ENCODE data around the gene PLEKHJ1.

The PLEKHJ1 gene

DNA sequence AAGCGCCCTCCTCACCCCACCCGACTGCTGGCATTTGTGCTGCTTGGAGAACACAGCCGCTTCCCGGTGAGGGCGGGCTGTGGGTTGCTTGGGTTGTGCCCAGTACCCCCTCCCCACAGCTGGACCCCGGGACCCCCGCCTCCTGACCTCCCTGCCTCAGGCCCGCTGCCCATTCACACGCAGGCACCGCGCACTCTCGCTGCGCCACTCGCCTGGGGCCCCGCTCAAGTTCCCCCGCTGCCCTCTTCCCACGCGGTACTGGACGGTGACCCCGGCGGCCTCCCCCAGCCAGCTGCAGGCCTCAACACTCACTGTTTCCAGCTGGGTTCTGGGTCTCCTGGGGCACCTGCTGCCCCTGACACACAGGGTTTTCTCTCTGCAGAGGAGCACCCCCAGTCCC, 16.4 kb downstream of the PLEKHJ1 start:
- Histone ChIP-seq H3K36me3 (ENCODE audit: insufficient read depth, low read depth, low read length) (peaks cover 67% of the 10 kb centered on the region), H3K4me1 (ENCODE audit: insufficient read depth, low read length) (no peaks in the 10 kb centered on the region), H3K4me3 (ENCODE audit: low read length) (no peak overlapping the region)

DNA sequence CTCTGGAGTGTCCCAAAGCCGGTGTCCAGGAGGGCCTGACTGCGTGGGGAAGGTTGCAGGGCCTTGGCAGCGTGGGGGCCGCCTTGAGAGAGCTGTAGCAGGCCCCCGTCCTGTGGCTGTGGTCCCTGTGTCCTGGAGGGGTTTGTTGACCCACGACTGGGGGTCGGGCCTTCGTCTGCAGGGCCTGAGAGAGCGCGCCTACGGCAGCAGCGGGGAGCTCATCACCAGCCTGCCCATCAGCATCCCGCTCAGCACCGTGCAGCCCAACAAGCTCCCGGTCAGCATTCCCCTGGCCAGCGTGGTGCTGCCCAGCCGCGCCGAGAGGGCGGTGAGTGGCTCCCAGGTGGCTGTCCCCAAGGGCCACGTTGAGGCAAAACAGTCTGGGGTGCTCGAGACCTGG, 18.5 kb downstream of the PLEKHJ1 start:
- Histone ChIP-seq H3K27me3 (ENCODE audit: insufficient read depth, low read length) (no peaks in the 10 kb centered on the region), H3K9me3 (ENCODE audit: insufficient read depth, low read depth, low read length) (no peaks in the 10 kb centered on the region), H3K4me1 (ENCODE audit: insufficient read depth, low read length) (no peaks in the 10 kb centered on the region), H3K4me3 (ENCODE audit: low read length) (no peak overlapping the region), H3K27ac (ENCODE audit: low read length) (no peak overlapping the region), H3K36me3 (ENCODE audit: insufficient read depth, low read depth, low read length) (peaks cover 64% of the 10 kb centered on the region), H3K9ac (ENCODE audit: low read depth, low read length) (no peak overlapping the region)

More for the DNA sequence above, 16.4 kb downstream of the PLEKHJ1 start:
- Histone ChIP-seq H3K27ac (ENCODE audit: low read length) (no peak overlapping the region), H3K27me3 (ENCODE audit: insufficient read depth, low read length) (no peaks in the 10 kb centered on the region), H3K9ac (ENCODE audit: low read depth, low read length) (no peak overlapping the region), H3K9me3 (ENCODE audit: insufficient read depth, low read depth, low read length) (no peaks in the 10 kb centered on the region)

- no peaks in the 10 kb centered on the region for H3K27me3 ChIP-seq (ENCODE audit: insufficient read depth, low read length)
- H3K9me3 ChIP-seq (ENCODE audit: insufficient read depth, low read depth, low read length): no peaks in the 10 kb centered on the region
- no peaks in the 10 kb centered on the region for H3K4me1 ChIP-seq (ENCODE audit: insufficient read depth, low read length)
- peaks cover 70% of the 10 kb centered on the region for H3K36me3 ChIP-seq (ENCODE audit: insufficient read depth, low read depth, low read length)
- H3K4me3 ChIP-seq (ENCODE audit: low read length): no peak overlapping the region
- H3K9ac ChIP-seq (ENCODE audit: low read depth, low read length): no peak overlapping the region
- no peak overlapping the region for H3K27ac ChIP-seq (ENCODE audit: low read length)
Measured at GRCh38 chr19:2216361-2217225, 19.5 kb downstream of the PLEKHJ1 start.

- H3K36me3 ChIP-seq (ENCODE audit: insufficient read depth, low read depth, low read length): peaks cover 76% of the 10 kb centered on the region
- no peaks in the 10 kb centered on the region for H3K4me1 ChIP-seq (ENCODE audit: insufficient read depth, low read length)
- H3K27ac ChIP-seq (ENCODE audit: low read length): no peak overlapping the region
- H3K4me3 ChIP-seq (ENCODE audit: low read length): no peak overlapping the region
- H3K27me3 ChIP-seq (ENCODE audit: insufficient read depth, low read length): no peaks in the 10 kb centered on the region
- H3K9me3 ChIP-seq (ENCODE audit: insufficient read depth, low read depth, low read length): no peaks in the 10 kb centered on the region
- H3K9ac ChIP-seq (ENCODE audit: low read depth, low read length): no peak overlapping the region
Measured at GRCh38 chr19:2215281-2215751, 20.8 kb downstream of the PLEKHJ1 start.

- no peak overlapping the region for H3K4me3 ChIP-seq (ENCODE audit: low read length)
- H3K9me3 ChIP-seq (ENCODE audit: insufficient read depth, low read depth, low read length): no peaks in the 10 kb centered on the region
- no peaks in the 10 kb centered on the region for H3K27me3 ChIP-seq (ENCODE audit: insufficient read depth, low read length)
- peaks cover 70% of the 10 kb centered on the region for H3K36me3 ChIP-seq (ENCODE audit: insufficient read depth, low read depth, low read length)
- H3K4me1 ChIP-seq (ENCODE audit: insufficient read depth, low read length): no peaks in the 10 kb centered on the region
- no peak overlapping the region for H3K9ac ChIP-seq (ENCODE audit: low read depth, low read length)
- H3K27ac ChIP-seq (ENCODE audit: low read length): no peak overlapping the region
Measured at GRCh38 chr19:2214251-2214650, 21.9 kb downstream of the PLEKHJ1 start.

DNA sequence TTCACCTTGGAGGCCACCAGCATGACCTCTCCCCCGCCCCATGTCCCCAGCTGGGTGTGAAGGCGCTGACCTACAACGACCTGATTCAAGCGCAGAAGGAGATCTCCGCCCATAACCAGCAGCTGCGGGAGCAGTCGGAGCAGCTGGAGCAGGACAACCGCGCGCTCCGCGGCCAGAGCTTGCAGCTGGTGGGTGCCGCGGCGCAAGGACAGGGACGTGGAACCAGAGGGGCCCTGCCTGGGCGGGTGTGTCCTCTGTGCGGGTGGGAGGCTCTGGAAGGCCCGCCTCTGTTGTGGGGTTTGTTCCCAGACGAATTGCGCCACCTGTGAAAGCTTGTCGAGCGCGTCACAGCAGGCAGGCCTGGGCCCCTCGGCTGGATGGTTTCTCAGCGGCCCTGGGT, 22.3 kb downstream of the PLEKHJ1 start:
- Histone ChIP-seq H3K27ac (ENCODE audit: low read length) (no peak overlapping the region), H3K4me1 (ENCODE audit: insufficient read depth, low read length) (no peaks in the 10 kb centered on the region), H3K27me3 (ENCODE audit: insufficient read depth, low read length) (no peaks in the 10 kb centered on the region), H3K4me3 (ENCODE audit: low read length) (no peak overlapping the region), H3K9ac (ENCODE audit: low read depth, low read length) (no peak overlapping the region), H3K36me3 (ENCODE audit: insufficient read depth, low read depth, low read length) (peaks cover 70% of the 10 kb centered on the region), H3K9me3 (ENCODE audit: insufficient read depth, low read depth, low read length) (no peaks in the 10 kb centered on the region)

DNA sequence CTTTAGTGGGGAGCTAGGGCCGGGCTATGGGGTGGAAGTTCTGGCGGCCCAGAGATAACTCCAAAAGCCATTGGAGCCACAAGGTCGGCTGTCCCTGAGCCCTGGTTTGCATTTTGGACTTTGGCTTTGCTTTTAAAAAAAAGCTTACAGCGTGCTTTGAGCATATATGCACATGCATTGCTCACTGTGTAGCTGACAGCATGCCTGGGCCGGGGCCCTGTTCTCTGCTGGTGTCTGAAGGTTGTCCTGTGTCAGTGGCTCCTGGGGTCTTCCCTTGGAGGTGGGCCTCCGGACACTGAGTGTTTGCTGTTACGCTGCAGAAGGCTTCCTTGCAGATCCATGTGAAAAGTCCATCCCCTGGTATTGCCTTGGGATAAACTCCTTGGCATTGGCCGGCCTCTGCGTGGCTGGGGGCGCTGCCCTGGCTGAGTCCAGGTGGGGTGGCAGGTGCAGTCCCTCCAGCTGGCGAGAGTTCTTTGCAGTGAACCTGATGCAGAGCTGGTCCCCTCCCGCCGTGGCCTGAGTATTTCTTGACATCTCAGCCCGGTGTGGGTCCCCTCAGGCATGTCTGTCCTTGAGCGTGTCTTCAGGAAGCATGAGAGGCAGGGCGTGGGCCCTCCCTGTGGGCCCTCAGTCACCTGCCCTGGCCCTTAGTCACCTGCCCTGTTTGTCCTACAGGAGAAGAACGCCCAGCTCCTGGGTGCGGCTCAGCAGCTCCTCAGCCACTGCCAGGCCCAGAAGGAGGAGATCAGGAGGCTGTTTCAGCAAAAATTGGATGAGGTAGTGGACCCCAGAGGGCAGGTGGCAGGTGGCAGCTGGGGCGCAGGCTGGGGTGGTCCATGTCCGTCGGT, 23.0 kb downstream of the PLEKHJ1 start:
- no peaks in the 10 kb centered on the region for H3K9me3 ChIP-seq (ENCODE audit: insufficient read depth, low read depth, low read length)
- no peaks in the 10 kb centered on the region for H3K27me3 ChIP-seq (ENCODE audit: insufficient read depth, low read length)
- no peak overlapping the region for H3K4me3 ChIP-seq (ENCODE audit: low read length)
- no peaks in the 10 kb centered on the region for H3K4me1 ChIP-seq (ENCODE audit: insufficient read depth, low read length)
- no peak overlapping the region for H3K27ac ChIP-seq (ENCODE audit: low read length)
- no peak overlapping the region for H3K9ac ChIP-seq (ENCODE audit: low read depth, low read length)
- H3K36me3 ChIP-seq (ENCODE audit: insufficient read depth, low read depth, low read length): peaks cover 70% of the 10 kb centered on the region

- Histone ChIP-seq H3K9ac (ENCODE audit: low read depth, low read length) (no peak overlapping the region), H3K4me1 (ENCODE audit: insufficient read depth, low read length) (no peaks in the 10 kb centered on the region), H3K27me3 (ENCODE audit: insufficient read depth, low read length) (no peaks in the 10 kb centered on the region), H3K4me3 (ENCODE audit: low read length) (no peak overlapping the region), H3K27ac (ENCODE audit: low read length) (no peak overlapping the region), H3K9me3 (ENCODE audit: insufficient read depth, low read depth, low read length) (no peaks in the 10 kb centered on the region), H3K36me3 (ENCODE audit: insufficient read depth, low read depth, low read length) (peaks cover 59% of the 10 kb centered on the region)
Measured at GRCh38 chr19:2210987-2211740, 25.0 kb downstream of the PLEKHJ1 start.

DNA sequence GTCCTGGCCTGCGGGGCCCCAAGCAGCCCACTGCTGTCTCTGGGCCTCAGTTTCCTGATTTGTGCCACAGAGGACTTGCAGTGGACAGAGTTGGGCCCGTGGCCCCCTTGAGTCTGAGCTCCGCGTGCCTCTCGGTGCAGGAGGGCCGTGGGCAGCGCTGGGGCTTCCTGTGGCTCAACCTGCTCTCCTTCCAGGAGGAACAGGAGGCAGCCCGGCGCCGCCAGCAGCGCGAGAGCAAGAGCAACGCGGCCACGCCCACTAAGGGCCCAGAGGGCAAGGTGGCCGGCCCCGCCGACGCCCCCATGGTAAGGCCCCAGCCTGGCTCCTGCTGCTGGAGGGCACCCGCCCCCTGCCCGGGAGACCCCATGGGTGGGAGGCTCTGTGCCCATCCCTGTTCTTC, 25.9 kb downstream of the PLEKHJ1 start:
- H3K4me1 ChIP-seq (ENCODE audit: insufficient read depth, low read length): no peaks in the 10 kb centered on the region
- H3K27me3 ChIP-seq (ENCODE audit: insufficient read depth, low read length): no peaks in the 10 kb centered on the region
- H3K4me3 ChIP-seq (ENCODE audit: low read length): no peak overlapping the region
- H3K9ac ChIP-seq (ENCODE audit: low read depth, low read length): no peak overlapping the region
- peaks cover 50% of the 10 kb centered on the region for H3K36me3 ChIP-seq (ENCODE audit: insufficient read depth, low read depth, low read length)
- H3K27ac ChIP-seq (ENCODE audit: low read length): no peak overlapping the region
- no peaks in the 10 kb centered on the region for H3K9me3 ChIP-seq (ENCODE audit: insufficient read depth, low read depth, low read length)

- Histone ChIP-seq H3K9ac (ENCODE audit: low read depth, low read length) (no peak overlapping the region), H3K36me3 (ENCODE audit: insufficient read depth, low read depth, low read length) (peaks cover 42% of the 10 kb centered on the region), H3K4me1 (ENCODE audit: insufficient read depth, low read length) (no peaks in the 10 kb centered on the region)
Measured at GRCh38 chr19:2209408-2209807, 26.7 kb downstream of the PLEKHJ1 start.

DNA sequence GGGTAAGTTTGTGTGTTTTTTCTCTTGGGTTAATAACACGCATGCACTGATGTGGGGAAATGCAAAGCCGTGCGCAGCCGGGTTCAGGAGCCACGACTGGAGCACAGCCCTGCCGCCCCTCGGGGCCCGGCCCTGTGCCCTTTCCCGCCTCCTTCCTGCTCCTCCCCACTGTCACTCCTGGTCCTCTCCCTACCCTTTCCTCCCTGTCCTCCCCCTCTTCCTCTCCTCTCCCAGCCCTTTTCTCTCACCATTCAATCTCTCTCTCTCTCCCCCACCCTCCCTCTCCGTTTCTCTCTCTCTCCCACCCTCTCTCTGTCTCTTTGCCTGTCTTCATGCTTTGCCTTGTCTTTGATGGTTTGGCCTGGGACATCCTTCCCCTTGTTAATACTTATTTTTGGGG, 27.2 kb downstream of the PLEKHJ1 start:
- Histone ChIP-seq H3K27me3 (ENCODE audit: insufficient read depth, low read length) (no peaks in the 10 kb centered on the region), H3K4me3 (ENCODE audit: low read length) (no peak overlapping the region), H3K9me3 (ENCODE audit: insufficient read depth, low read depth, low read length) (no peaks in the 10 kb centered on the region), H3K27ac (ENCODE audit: low read length) (no peak overlapping the region), H3K9ac (ENCODE audit: low read depth, low read length) (no peak overlapping the region), H3K36me3 (ENCODE audit: insufficient read depth, low read depth, low read length) (peaks cover 39% of the 10 kb centered on the region), H3K4me1 (ENCODE audit: insufficient read depth, low read length) (no peaks in the 10 kb centered on the region)

More at GRCh38 chr19:2209408-2209807, 26.7 kb downstream of the PLEKHJ1 start:
- H3K27ac ChIP-seq (ENCODE audit: low read length): no peak overlapping the region
- H3K27me3 ChIP-seq (ENCODE audit: insufficient read depth, low read length): no peaks in the 10 kb centered on the region
- no peaks in the 10 kb centered on the region for H3K9me3 ChIP-seq (ENCODE audit: insufficient read depth, low read depth, low read length)
- H3K4me3 ChIP-seq (ENCODE audit: low read length): no peak overlapping the region

All from iPS-20b (cell line).